GM23338 (cell line): ENCODE data around the gene LCN12. TPM values are rescaled to one million over a fixed set of nuclear protein-coding genes. Genes with fewer than 3 reads are reported as not detected.
A peak's percentile ranks its signal among the peaks of the same experiment; 100 is the strongest.

Experiments used
- ATAC-seq: fragments of 200-7000 bp; cut with Tn5 transposase; 3 replicates; pipeline ENCODE4 v1.9.1; 2020
- DNase-seq: peaks from one replicate; pipeline ENCODE4 v3.0.0-alpha.2; 2015; ENCODE audit warnings: low spot score
- H2AFZ ChIP-seq: fragments of 200-600 bp; sonication (generic); 2 replicates; pipeline ENCODE4 v1.8.0; 2016; ENCODE audit warnings: antibody characterized with exemption, mild to moderate bottlenecking, moderate library complexity
- H3F3A ChIP-seq: fragments of 200-600 bp; sonication (generic); replicated peaks from 2 replicates; pipeline ENCODE4 v1.8.0; 2017; ENCODE audit warnings: antibody characterized with exemption, mixed run types, low read depth
- H3K27ac ChIP-seq: fragments of 200-600 bp; sonication (generic); 2 replicates; pipeline ENCODE4 v1.6.1; 2016; ENCODE audit warnings: low read depth
- H3K27me3 ChIP-seq: fragments of 200-600 bp; sonication (generic); 2 replicates; pipeline ENCODE4 v1.8.0; 2016; ENCODE audit warnings: mild to moderate bottlenecking, mixed run types, moderate library complexity; ENCODE audit not compliant: insufficient read depth
- H3K36me3 ChIP-seq: fragments of 200-600 bp; sonication (generic); 2 replicates; pipeline ENCODE4 v1.8.0; 2016; ENCODE audit warnings: mild to moderate bottlenecking; ENCODE audit not compliant: insufficient read depth
- H3K4me1 ChIP-seq: fragments of 200-600 bp; sonication (generic); 2 replicates; pipeline ENCODE4 v1.8.0; 2016; ENCODE audit warnings: mild to moderate bottlenecking, moderate library complexity; ENCODE audit not compliant: insufficient read depth
- H3K4me2 ChIP-seq: fragments of 200-600 bp; sonication (generic); 2 replicates; pipeline ENCODE4 v1.7.1; 2017; ENCODE audit warnings: mixed run types
- H3K4me3 ChIP-seq: fragments of 200-600 bp; sonication (generic); 2 replicates; pipeline ENCODE4 v1.6.1; 2016; ENCODE audit warnings: mixed run types
- H3K79me2 ChIP-seq: fragments of 200-600 bp; sonication (generic); replicated peaks from 2 replicates; pipeline ENCODE4 v1.8.0; 2017; ENCODE audit warnings: mild to moderate bottlenecking; ENCODE audit not compliant: insufficient read depth
- H3K9me2 ChIP-seq: fragments of 200-600 bp; sonication (generic); 2 replicates; pipeline ENCODE4 v1.8.0; 2017; ENCODE audit not compliant: insufficient read depth
- H4K20me1 ChIP-seq: fragments of 200-600 bp; sonication (generic); replicated peaks from 2 replicates; pipeline ENCODE4 v1.8.0; 2017; ENCODE audit warnings: mild to moderate bottlenecking; ENCODE audit not compliant: insufficient read depth
- H3K27ac Mint-ChIP-seq: 2 replicates; pipeline ENCODE4 v1.8.0; 2020; ENCODE audit warnings: inconsistent platforms, mild to moderate bottlenecking, moderate library complexity, mixed read lengths
- H3K27me3 Mint-ChIP-seq: 3 replicates; pipeline ENCODE4 v1.8.0; 2022; ENCODE audit warnings: low read depth, mild to moderate bottlenecking, moderate library complexity, mixed read lengths, inconsistent platforms; ENCODE audit not compliant: insufficient read depth, poor library complexity
- H3K36me3 Mint-ChIP-seq: 3 replicates; pipeline ENCODE4 v1.8.0; 2021; ENCODE audit warnings: low read depth, mild to moderate bottlenecking, inconsistent platforms, moderate library complexity, mixed read lengths
- H3K4me1 Mint-ChIP-seq: 3 replicates; pipeline ENCODE4 v1.8.0; 2020; ENCODE audit warnings: mild to moderate bottlenecking, inconsistent platforms, mixed read lengths
- H3K4me3 Mint-ChIP-seq: 3 replicates; pipeline ENCODE4 v1.8.0; 2021; ENCODE audit warnings: moderate library complexity, mild to moderate bottlenecking, inconsistent platforms, mixed read lengths
- H3K9me3 Mint-ChIP-seq: 3 replicates; pipeline ENCODE4 v1.8.0; 2020; ENCODE audit warnings: moderate library complexity, mild to moderate bottlenecking, inconsistent platforms, mixed read lengths
- JUNB ChIP-seq: IDR thresholded peaks from one replicate; pipeline ENCODE4 v1.6.1; 2016; ENCODE audit warnings: antibody characterized with exemption; ENCODE audit not compliant: unreplicated experiment
- POLR2AphosphoS5 ChIP-seq: IDR thresholded peaks from 2 replicates; pipeline ENCODE4 v1.6.1; 2016; ENCODE audit warnings: antibody characterized with exemption, low read depth
- REST ChIP-seq: IDR thresholded peaks from one replicate; pipeline ENCODE4 v1.6.1; 2018; ENCODE audit warnings: antibody characterized with exemption; ENCODE audit not compliant: unreplicated experiment
- STAT1 ChIP-seq: IDR thresholded peaks from one replicate; pipeline ENCODE4 v1.6.1; 2016; ENCODE audit warnings: antibody characterized with exemption; ENCODE audit not compliant: unreplicated experiment
- ZNF462 ChIP-seq: fragments of 250-450 bp; sonication (Bioruptor Pico); IDR thresholded peaks from 2 replicates; pipeline ENCODE4 v1.5.0; 2020; ENCODE audit warnings: mild to moderate bottlenecking, moderate library complexity
- polyA plus RNA-seq: library from polyadenylated mRNA; unstranded; fragments of >200 nt; fragmentation: Nextera tagmentation; extraction: Ambion mirVana; gene quantifications from 2 replicates; pipeline ENCODE4 v1.2.1, GENCODE V29; 2016
- total RNA-seq: library from RNA; depleted of rRNA; stranded (reverse); fragments of >200 nt; shearing (Covaris generic); gene quantifications from 2 replicates; pipeline ENCODE4 v1.2.3, GENCODE V29; 2014
- TF ChIP-seq, protein P1 (sequence below), 2 experiments: fragments of 200-600 bp in 1 of 2; sonication (generic) in 1 of 2; conservative IDR thresholded peaks; 2 replicates each; pipeline versions ENCODE4 v1.5.1 to v1.6.1; 2016 to 2017; ENCODE audit warnings: antibody characterized with exemption in 2 of 2, low read depth in 2 of 2, mild to moderate bottlenecking in 2 of 2, moderate library complexity in 1 of 2
- TF ChIP-seq, protein P2 (sequence below): IDR thresholded peaks from 2 replicates; pipeline ENCODE4 v1.6.1; 2016; ENCODE audit warnings: antibody characterized with exemption

LCN12 gene
- total and polyA plus RNA-seq, 2 experiments from 2014 or later, result 0.39 to 0.69 TPM

GRCh38 chr9:136995772-136996311 is 43.8 kb downstream of the LCN12 start:
- H4K20me1 ChIP-seq, result no peaks in the 10 kb centered on the region
- H3K36me3 ChIP-seq, result no peaks in the 10 kb centered on the region
- ATAC-seq (no peak), DNase-seq (no peak)
- Mint-ChIP-seq H3K9me3 (peaks cover 5% of the 10 kb centered on the region), H3K27ac (no peak overlapping the region), H3K4me1 (peaks cover 3% of the 10 kb centered on the region), H3K27me3 (peaks cover 22% of the 10 kb centered on the region), H3K36me3 (no peaks in the 10 kb centered on the region; the same call in 2 of the 3 replicates), H3K4me3 (no peak overlapping the region)
- H3K79me2 ChIP-seq, result no peaks in the 10 kb centered on the region
- H3K27ac ChIP-seq, result no peak overlapping the region
- H3K27me3 ChIP-seq, result peaks cover 44% of the 10 kb centered on the region
- TF ChIP-seq REST, result no peak
- TF ChIP-seq STAT1, result no peak
- TF ChIP-seq, protein P1, sequence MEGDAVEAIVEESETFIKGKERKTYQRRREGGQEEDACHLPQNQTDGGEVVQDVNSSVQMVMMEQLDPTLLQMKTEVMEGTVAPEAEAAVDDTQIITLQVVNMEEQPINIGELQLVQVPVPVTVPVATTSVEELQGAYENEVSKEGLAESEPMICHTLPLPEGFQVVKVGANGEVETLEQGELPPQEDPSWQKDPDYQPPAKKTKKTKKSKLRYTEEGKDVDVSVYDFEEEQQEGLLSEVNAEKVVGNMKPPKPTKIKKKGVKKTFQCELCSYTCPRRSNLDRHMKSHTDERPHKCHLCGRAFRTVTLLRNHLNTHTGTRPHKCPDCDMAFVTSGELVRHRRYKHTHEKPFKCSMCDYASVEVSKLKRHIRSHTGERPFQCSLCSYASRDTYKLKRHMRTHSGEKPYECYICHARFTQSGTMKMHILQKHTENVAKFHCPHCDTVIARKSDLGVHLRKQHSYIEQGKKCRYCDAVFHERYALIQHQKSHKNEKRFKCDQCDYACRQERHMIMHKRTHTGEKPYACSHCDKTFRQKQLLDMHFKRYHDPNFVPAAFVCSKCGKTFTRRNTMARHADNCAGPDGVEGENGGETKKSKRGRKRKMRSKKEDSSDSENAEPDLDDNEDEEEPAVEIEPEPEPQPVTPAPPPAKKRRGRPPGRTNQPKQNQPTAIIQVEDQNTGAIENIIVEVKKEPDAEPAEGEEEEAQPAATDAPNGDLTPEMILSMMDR (conservative IDR thresholded peaks at IDR 0.05; ENCODE audit: low read depth in 2 of 2), result no peak
- TF ChIP-seq JUNB, result no peak
- no peak for TF ChIP-seq POLR2AphosphoS5
- TF ChIP-seq ZNF462 (CRISPR knock-in tag), result no peak
- TF ChIP-seq, protein P2, sequence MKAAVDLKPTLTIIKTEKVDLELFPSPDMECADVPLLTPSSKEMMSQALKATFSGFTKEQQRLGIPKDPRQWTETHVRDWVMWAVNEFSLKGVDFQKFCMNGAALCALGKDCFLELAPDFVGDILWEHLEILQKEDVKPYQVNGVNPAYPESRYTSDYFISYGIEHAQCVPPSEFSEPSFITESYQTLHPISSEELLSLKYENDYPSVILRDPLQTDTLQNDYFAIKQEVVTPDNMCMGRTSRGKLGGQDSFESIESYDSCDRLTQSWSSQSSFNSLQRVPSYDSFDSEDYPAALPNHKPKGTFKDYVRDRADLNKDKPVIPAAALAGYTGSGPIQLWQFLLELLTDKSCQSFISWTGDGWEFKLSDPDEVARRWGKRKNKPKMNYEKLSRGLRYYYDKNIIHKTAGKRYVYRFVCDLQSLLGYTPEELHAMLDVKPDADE, result no peak
- peak overlapping the region; percentile 67; the same call in 1 of the 2 replicates for H3K4me2 ChIP-seq
- H3F3A ChIP-seq, result no peaks in the 10 kb centered on the region
- H2AFZ ChIP-seq, result no peak overlapping the region
- no peaks in the 10 kb centered on the region for H3K9me2 ChIP-seq
- H3K4me1 ChIP-seq, result peaks cover 6% of the 10 kb centered on the region; the same call in 1 of the 2 replicates
- H3K4me3 ChIP-seq, result no peak overlapping the region
